H9 (cell line): ENCODE measurements around the gene ZNF71. TPM values are rescaled to one million over a fixed set of nuclear protein-coding genes. Genes with fewer than 3 reads are reported as not detected.

Source experiments
- DNase-seq: peaks from one replicate; pipeline ENCODE4 v3.0.0-alpha.2; 2017
- H2AFZ ChIP-seq: one replicate; pipeline ENCODE4 v1.6.1; 2013; ENCODE audit warnings: mild to moderate bottlenecking, low read length, control low read depth, moderate library complexity
- H2AK5ac ChIP-seq: 2 replicates; pipeline ENCODE4 v1.6.1; 2013; ENCODE audit warnings: low read length, control low read depth, mixed read lengths; ENCODE audit not compliant: insufficient read length
- H2BK120ac ChIP-seq: one replicate; pipeline ENCODE4 v1.6.1; 2013; ENCODE audit warnings: low read depth, mild to moderate bottlenecking, low read length, control low read depth, inconsistent platforms; ENCODE audit not compliant: poor library complexity, severe bottlenecking
- H2BK12ac ChIP-seq: 2 replicates; pipeline ENCODE4 v1.6.1; 2013; ENCODE audit warnings: low read length, control low read depth, mixed read lengths, low read depth; ENCODE audit not compliant: insufficient read length
- H2BK15ac ChIP-seq: 2 replicates; pipeline ENCODE4 v1.6.1; 2013; ENCODE audit warnings: low read depth, low read length, control low read depth
- H2BK20ac ChIP-seq: one replicate; pipeline ENCODE4 v1.6.1; 2013; ENCODE audit warnings: low read depth, mild to moderate bottlenecking, low read length, control low read depth, inconsistent platforms; ENCODE audit not compliant: poor library complexity, severe bottlenecking
- H2BK5ac ChIP-seq: 2 replicates; pipeline ENCODE4 v1.6.1; 2013; ENCODE audit warnings: low read length, control low read depth, mixed read lengths; ENCODE audit not compliant: insufficient read length
- H3K14ac ChIP-seq: 2 replicates; pipeline ENCODE4 v1.6.1; 2013; ENCODE audit warnings: low read length, control low read depth; ENCODE audit not compliant: insufficient read depth
- H3K18ac ChIP-seq: 2 replicates; pipeline ENCODE4 v1.6.1; 2013; ENCODE audit warnings: low read depth, mild to moderate bottlenecking, mixed read lengths, low read length, control low read depth; ENCODE audit not compliant: insufficient read length
- H3K23ac ChIP-seq: 2 replicates; pipeline ENCODE4 v1.6.1; 2013; ENCODE audit warnings: low read length, control low read depth, mixed read lengths, low read depth; ENCODE audit not compliant: insufficient read length
- H3K23me2 ChIP-seq: 2 replicates; pipeline ENCODE4 v1.6.1; 2013; ENCODE audit warnings: low read depth, mild to moderate bottlenecking, mixed read lengths, low read length, control low read depth; ENCODE audit not compliant: insufficient read length, poor library complexity, severe bottlenecking
- H3K27ac ChIP-seq: 2 replicates; pipeline ENCODE4 v1.5.1; 2013; ENCODE audit warnings: low read length, control low read depth, mixed read lengths, low read depth; ENCODE audit not compliant: insufficient read length
- H3K27me3 ChIP-seq: 2 replicates; pipeline ENCODE4 v1.6.1; 2013; ENCODE audit warnings: low read length, control low read depth, inconsistent platforms; ENCODE audit not compliant: insufficient read depth
- H3K4ac ChIP-seq: 2 replicates; pipeline ENCODE4 v1.6.1; 2013; ENCODE audit warnings: low read depth, mild to moderate bottlenecking, control low read depth, inconsistent platforms, low read length, moderate library complexity
- H3K4me1 ChIP-seq: 2 replicates; pipeline ENCODE4 v1.6.1; 2013; ENCODE audit warnings: low read length, control low read depth, inconsistent platforms; ENCODE audit not compliant: insufficient read depth
- H3K4me2 ChIP-seq: 2 replicates; pipeline ENCODE4 v1.6.1; 2013; ENCODE audit warnings: low read length, control low read depth, mixed read lengths; ENCODE audit not compliant: insufficient read length, insufficient read depth
- H3K56ac ChIP-seq: 2 replicates; pipeline ENCODE4 v1.6.1; 2013; ENCODE audit warnings: low read depth, mild to moderate bottlenecking, mixed read lengths, low read length, control low read depth; ENCODE audit not compliant: insufficient read length
- H3K79me1 ChIP-seq: 2 replicates; pipeline ENCODE4 v1.6.1; 2013; ENCODE audit warnings: low read depth, mild to moderate bottlenecking, moderate library complexity, low read length, control low read depth, inconsistent platforms; ENCODE audit not compliant: insufficient read depth, poor library complexity, severe bottlenecking
- H3K79me2 ChIP-seq: 2 replicates; pipeline ENCODE4 v1.6.1; 2013; ENCODE audit warnings: low read length, control low read depth, inconsistent platforms; ENCODE audit not compliant: insufficient read depth
- H3K9ac ChIP-seq: 2 replicates; pipeline ENCODE4 v1.6.1; 2013; ENCODE audit warnings: low read length, control low read depth, mixed read lengths; ENCODE audit not compliant: insufficient read length; ENCODE audit errors: extremely low read depth
- H3K9me3 ChIP-seq: one replicate; pipeline ENCODE4 v1.6.1; 2013; ENCODE audit warnings: low read depth, low read length, inconsistent platforms; ENCODE audit not compliant: control insufficient read depth
- H3T11ph ChIP-seq: one replicate; pipeline ENCODE4 v1.6.1; 2013; ENCODE audit warnings: mild to moderate bottlenecking, low read length, control low read depth, inconsistent platforms
- H4K20me1 ChIP-seq: one replicate; pipeline ENCODE4 v1.6.1; 2013; ENCODE audit not compliant: control insufficient read depth, insufficient read length, insufficient read depth
- H4K5ac ChIP-seq: 2 replicates; pipeline ENCODE4 v1.6.1; 2013; ENCODE audit warnings: low read depth, mild to moderate bottlenecking, mixed read lengths, low read length, control low read depth; ENCODE audit not compliant: insufficient read length
- H4K8ac ChIP-seq: replicated peaks from 2 replicates; pipeline ENCODE4 v1.6.1; 2013; ENCODE audit warnings: low read length, control low read depth, mixed read lengths, low read depth; ENCODE audit not compliant: insufficient read length
- H4K91ac ChIP-seq: 2 replicates; pipeline ENCODE4 v1.6.1; 2013; ENCODE audit warnings: low read depth, mild to moderate bottlenecking, moderate library complexity, mixed read lengths, low read length, control low read depth; ENCODE audit not compliant: insufficient read length
- H3K27ac Mint-ChIP-seq, 3 experiments: 2 replicates in 2 of 3; 3 replicates in 1 of 3; pipeline ENCODE4 v1.8.0; 2020 to 2021; ENCODE audit warnings: mixed read lengths in 3 of 3, mild to moderate bottlenecking in 1 of 3, moderate library complexity in 1 of 3
- H3K27me3 Mint-ChIP-seq: 2 replicates; pipeline ENCODE4 v1.8.0; 2021; ENCODE audit warnings: low read depth, mild to moderate bottlenecking, moderate library complexity, mixed read lengths
- H3K36me3 Mint-ChIP-seq, 3 experiments: 2 replicates in 2 of 3; 3 replicates in 1 of 3; pipeline ENCODE4 v1.8.0; 2020 to 2021; ENCODE audit warnings: low read depth in 3 of 3, mixed read lengths in 3 of 3; ENCODE audit not compliant: insufficient read depth in 1 of 3
- H3K4me1 Mint-ChIP-seq, 2 experiments: 2 replicates each; pipeline ENCODE4 v1.8.0; 2020; ENCODE audit warnings: mixed read lengths in 2 of 2
- H3K4me3 Mint-ChIP-seq, 2 experiments: 2 replicates in 1 of 2; 3 replicates in 1 of 2; pipeline ENCODE4 v1.8.0; 2020 to 2021; ENCODE audit warnings: mild to moderate bottlenecking in 2 of 2, mixed read lengths in 2 of 2, moderate library complexity in 1 of 2
- H3K9me3 Mint-ChIP-seq, 2 experiments: 2 replicates in 1 of 2; 3 replicates in 1 of 2; pipeline ENCODE4 v1.8.0; 2020; ENCODE audit warnings: mild to moderate bottlenecking in 2 of 2, mixed read lengths in 2 of 2, moderate library complexity in 1 of 2
- WGBS: extraction: QIAGEN DNeasy Blood & Tissue Kit; methylation state at CpG from one replicate; pipeline ENCODE4 v1.1.7; 2013; ENCODE audit warnings: missing lambda C conversion rate, low lambda C conversion rate, mixed read lengths; ENCODE audit not compliant: insufficient read length; ENCODE audit errors: extremely low coverage; 5-methylcytosine and 5-hydroxymethylcytosine counted together
- total RNA-seq: library from RNA; stranded (reverse); gene quantifications from 2 replicates; pipeline ENCODE4 v1.2.1, GENCODE V29; 2021
- TF ChIP-seq, protein P1 (sequence below): fragments of 200-600 bp; sonication (generic); conservative IDR thresholded peaks from 3 replicates; pipeline ENCODE4 v1.8.0; 2021; ENCODE audit warnings: antibody characterized with exemption, mild to moderate bottlenecking

ZNF71 gene
- total RNA-seq, 1 experiment from 2014 or later: 7.2 TPM

- Histone ChIP-seq H3K4me1 (no peaks in the 10 kb centered on the region), H4K8ac (no peak overlapping the region), H3K27ac (no peak overlapping the region), H3K27me3 (no peaks in the 10 kb centered on the region), H3K56ac (no peak overlapping the region), H3K23ac (no peak overlapping the region), H2BK5ac (no peak overlapping the region), H2BK120ac (no peak overlapping the region), H3K4me2 (no peak overlapping the region), H3K14ac (no peak overlapping the region), H3K4ac (no peak overlapping the region), H2BK20ac (no peak overlapping the region), H4K91ac (no peak overlapping the region), H3K79me2 (no peaks in the 10 kb centered on the region), H4K5ac (no peak overlapping the region), H3K18ac (no peak overlapping the region), H3K9ac (no peak overlapping the region), H3T11ph (no peak overlapping the region), H3K9me3 (peaks cover 38% of the 10 kb centered on the region), H4K20me1 (no peaks in the 10 kb centered on the region), H2AFZ (no peak overlapping the region), H3K79me1 (no peaks in the 10 kb centered on the region), H2BK12ac (no peak overlapping the region), H2BK15ac (no peak overlapping the region), H2AK5ac (no peak overlapping the region), H3K23me2 (no peaks in the 10 kb centered on the region)
- Mint-ChIP-seq H3K4me3 (no peak overlapping the region), H3K9me3 (peaks cover 77 to 84% of the 10 kb centered on the region in 2 experiments), H3K27me3 (peaks cover 3% of the 10 kb centered on the region), H3K4me1 (peaks cover 3 to 5% of the 10 kb centered on the region in 2 experiments; a peak in 3 of 4 replicates), H3K27ac (no peak overlapping the region), H3K36me3 (peaks cover 8 to 37% (median 24%) of the 10 kb centered on the region in 3 experiments)
- WGBS: no CpG with 5 or more reads among the region's 2 CpGs
- no peak for DNase-seq
- TF ChIP-seq, protein P1, sequence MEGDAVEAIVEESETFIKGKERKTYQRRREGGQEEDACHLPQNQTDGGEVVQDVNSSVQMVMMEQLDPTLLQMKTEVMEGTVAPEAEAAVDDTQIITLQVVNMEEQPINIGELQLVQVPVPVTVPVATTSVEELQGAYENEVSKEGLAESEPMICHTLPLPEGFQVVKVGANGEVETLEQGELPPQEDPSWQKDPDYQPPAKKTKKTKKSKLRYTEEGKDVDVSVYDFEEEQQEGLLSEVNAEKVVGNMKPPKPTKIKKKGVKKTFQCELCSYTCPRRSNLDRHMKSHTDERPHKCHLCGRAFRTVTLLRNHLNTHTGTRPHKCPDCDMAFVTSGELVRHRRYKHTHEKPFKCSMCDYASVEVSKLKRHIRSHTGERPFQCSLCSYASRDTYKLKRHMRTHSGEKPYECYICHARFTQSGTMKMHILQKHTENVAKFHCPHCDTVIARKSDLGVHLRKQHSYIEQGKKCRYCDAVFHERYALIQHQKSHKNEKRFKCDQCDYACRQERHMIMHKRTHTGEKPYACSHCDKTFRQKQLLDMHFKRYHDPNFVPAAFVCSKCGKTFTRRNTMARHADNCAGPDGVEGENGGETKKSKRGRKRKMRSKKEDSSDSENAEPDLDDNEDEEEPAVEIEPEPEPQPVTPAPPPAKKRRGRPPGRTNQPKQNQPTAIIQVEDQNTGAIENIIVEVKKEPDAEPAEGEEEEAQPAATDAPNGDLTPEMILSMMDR: no peak
Observed at GRCh38 chr19:56562766-56563165, 32.3 kb upstream of the ZNF71 start.
